H4 (cell line): ENCODE data around the gene PTPN13. TPM values are rescaled to one million over a fixed set of nuclear protein-coding genes. Genes with fewer than 3 reads are reported as not detected.
"Not testable (repeated sequence)": the region's sequence is repeated elsewhere in the genome, so short reads cannot be mapped to it uniquely, and the experiment has no call there.

Experiments
- DNase-seq: peaks from one replicate; pipeline ENCODE4 v3.0.0-alpha.2; 2015; ENCODE audit warnings: low spot score
- total RNA-seq: library from RNA; depleted of rRNA; stranded (reverse); fragments of >200 nt; shearing (Covaris generic); gene quantifications from 2 replicates; pipeline ENCODE4 v1.2.3, GENCODE V29; 2014

PTPN13 gene
- total RNA-seq, 1 experiment from 2014 or later = 45.6 TPM

- DNase-seq = no peak
These were observed 50.8 kb downstream of the PTPN13 start for GRCh38 chr4:86644892-86645291.

GRCh38 chr4:86652332-86652932 lies 58.3 kb downstream of the PTPN13 start:
- DNase-seq = no peak

GRCh38 chr4:86653237-86653865 lies 59.2 kb downstream of the PTPN13 start:
- no peak for DNase-seq

GRCh38 chr4:86656781-86657180 lies 62.7 kb downstream of the PTPN13 start:
- DNase-seq = not testable (repeated sequence)

- DNase-seq = no peak
These were observed 63.3 kb downstream of the PTPN13 start for GRCh38 chr4:86657382-86657781.

GRCh38 chr4:86657910-86658309 lies 63.8 kb downstream of the PTPN13 start:
- DNase-seq = no peak

GRCh38 chr4:86660401-86660800 lies 66.3 kb downstream of the PTPN13 start:
- DNase-seq = no peak

GRCh38 chr4:86661006-86661405 lies 66.9 kb downstream of the PTPN13 start:
- no peak for DNase-seq

- no peak for DNase-seq
These were observed 67.3 kb downstream of the PTPN13 start for GRCh38 chr4:86661418-86661817.

GRCh38 chr4:86664959-86665358 lies 70.8 kb downstream of the PTPN13 start:
- no peak for DNase-seq

GRCh38 chr4:86670298-86670697 lies 76.2 kb downstream of the PTPN13 start:
- no peak for DNase-seq

GRCh38 chr4:86670756-86671155 lies 76.6 kb downstream of the PTPN13 start:
- DNase-seq = no peak

- DNase-seq = no peak
These were observed 81.4 kb downstream of the PTPN13 start for GRCh38 chr4:86675548-86675947.

- DNase-seq = no peak
These were observed 84.7 kb downstream of the PTPN13 start for GRCh38 chr4:86678796-86679195.

GRCh38 chr4:86679441-86679840 lies 85.3 kb downstream of the PTPN13 start:
- no peak for DNase-seq

GRCh38 chr4:86683167-86683566 lies 89.1 kb downstream of the PTPN13 start:
- DNase-seq = no peak

- DNase-seq = no peak
These were observed 89.9 kb downstream of the PTPN13 start for GRCh38 chr4:86683983-86684382.

GRCh38 chr4:86685401-86685800 lies 91.3 kb downstream of the PTPN13 start:
- peak; percentile 8 for DNase-seq

- no peak for DNase-seq
These were observed 92.6 kb downstream of the PTPN13 start for GRCh38 chr4:86686741-86687140.

- DNase-seq = no peak
These were observed 93.9 kb downstream of the PTPN13 start for GRCh38 chr4:86688026-86688425.

GRCh38 chr4:86704601-86705000 lies 110.5 kb downstream of the PTPN13 start:
- DNase-seq = no peak

- DNase-seq = no peak
These were observed 112.9 kb downstream of the PTPN13 start for GRCh38 chr4:86706923-86707597.

GRCh38 chr4:86717651-86718050 lies 123.5 kb downstream of the PTPN13 start:
- DNase-seq = no peak
